ENCODE data around the gene LRMDA. TPM values are rescaled to one million over a fixed set of nuclear protein-coding genes. Genes with fewer than 3 reads are reported as not detected.
"Not testable (repeated sequence)": the region's sequence is repeated elsewhere in the genome, so short reads cannot be mapped to it uniquely, and the experiment has no call there.

The LRMDA gene
- total RNA-seq, 1 donor from 2014 or later: 7.3 TPM

GRCh38 chr10:75621003-75621402, 189.6 kb downstream of the LRMDA start:
- not testable (repeated sequence) for H3K27me3 ChIP-seq (ENCODE audit: control insufficient read depth in 3 of 3, insufficient read depth in 3 of 3, low read length in 3 of 3); H3K9me3 ChIP-seq (ENCODE audit: control insufficient read depth in 3 of 3, low read length in 3 of 3); H3K36me3 ChIP-seq (ENCODE audit: control insufficient read depth in 3 of 3, insufficient read depth in 3 of 3, low read length in 3 of 3); H3K27ac ChIP-seq (ENCODE audit: low read depth, low read length); H3K4me1 ChIP-seq (ENCODE audit: control insufficient read depth in 3 of 3, insufficient read depth in 3 of 3, low read length in 3 of 3); H3K4me3 ChIP-seq (ENCODE audit: low read length in 3 of 3); H3K9ac ChIP-seq (ENCODE audit: low read depth in 1 of 3, low read length in 3 of 3)

GRCh38 chr10:75622503-75622902, 191.1 kb downstream of the LRMDA start:
- H3K4me1 ChIP-seq (ENCODE audit: control insufficient read depth in 3 of 3, insufficient read depth in 3 of 3, low read length in 3 of 3): no peaks in the 10 kb centered on the region
- H3K27ac ChIP-seq (ENCODE audit: low read depth, low read length): no peak overlapping the region
- no peak overlapping the region for H3K9ac ChIP-seq (ENCODE audit: low read depth in 1 of 3, low read length in 3 of 3)
- no peaks in the 10 kb centered on the region for H3K9me3 ChIP-seq (ENCODE audit: control insufficient read depth in 3 of 3, low read length in 3 of 3)
- no peak overlapping the region for H3K4me3 ChIP-seq (ENCODE audit: low read length in 3 of 3)
- H3K27me3 ChIP-seq (ENCODE audit: control insufficient read depth in 3 of 3, insufficient read depth in 3 of 3, low read length in 3 of 3): peaks cover 0 to 2% (median 0%) of the 10 kb centered on the region in 3 donors
- H3K36me3 ChIP-seq (ENCODE audit: control insufficient read depth in 3 of 3, insufficient read depth in 3 of 3, low read length in 3 of 3): no peaks in the 10 kb centered on the region

GRCh38 chr10:75623310-75624093, 192.1 kb downstream of the LRMDA start:
- no peak overlapping the region for H3K4me3 ChIP-seq (ENCODE audit: low read length in 3 of 3)
- no peak overlapping the region for H3K27ac ChIP-seq (ENCODE audit: low read depth, low read length)
- peaks cover 0 to 2% (median 0%) of the 10 kb centered on the region in 3 donors for H3K27me3 ChIP-seq (ENCODE audit: control insufficient read depth in 3 of 3, insufficient read depth in 3 of 3, low read length in 3 of 3)
- H3K36me3 ChIP-seq (ENCODE audit: control insufficient read depth in 3 of 3, insufficient read depth in 3 of 3, low read length in 3 of 3): no peaks in the 10 kb centered on the region
- no peaks in the 10 kb centered on the region for H3K9me3 ChIP-seq (ENCODE audit: control insufficient read depth in 3 of 3, low read length in 3 of 3)
- H3K9ac ChIP-seq (ENCODE audit: low read depth in 1 of 3, low read length in 3 of 3): no peak overlapping the region
- H3K4me1 ChIP-seq (ENCODE audit: control insufficient read depth in 3 of 3, insufficient read depth in 3 of 3, low read length in 3 of 3): no peaks in the 10 kb centered on the region

- no peaks in the 10 kb centered on the region for H3K9me3 ChIP-seq (ENCODE audit: control insufficient read depth in 3 of 3, low read length in 3 of 3)
- H3K4me3 ChIP-seq (ENCODE audit: low read length in 3 of 3): no peak overlapping the region
- no peaks in the 10 kb centered on the region for H3K36me3 ChIP-seq (ENCODE audit: control insufficient read depth in 3 of 3, insufficient read depth in 3 of 3, low read length in 3 of 3)
- H3K4me1 ChIP-seq (ENCODE audit: control insufficient read depth in 3 of 3, insufficient read depth in 3 of 3, low read length in 3 of 3): no peaks in the 10 kb centered on the region
- peaks cover 0 to 2% (median 0%) of the 10 kb centered on the region in 3 donors for H3K27me3 ChIP-seq (ENCODE audit: control insufficient read depth in 3 of 3, insufficient read depth in 3 of 3, low read length in 3 of 3)
- no peak overlapping the region for H3K27ac ChIP-seq (ENCODE audit: low read depth, low read length)
- no peak overlapping the region for H3K9ac ChIP-seq (ENCODE audit: low read depth in 1 of 3, low read length in 3 of 3)
Measured at GRCh38 chr10:75624638-75625037, 193.2 kb downstream of the LRMDA start.

- Histone ChIP-seq H3K4me3 (ENCODE audit: low read length in 3 of 3) (no peak overlapping the region), H3K27ac (ENCODE audit: low read depth, low read length) (no peak overlapping the region), H3K36me3 (ENCODE audit: control insufficient read depth in 3 of 3, insufficient read depth in 3 of 3, low read length in 3 of 3) (no peaks in the 10 kb centered on the region), H3K27me3 (ENCODE audit: control insufficient read depth in 3 of 3, insufficient read depth in 3 of 3, low read length in 3 of 3) (no peaks in the 10 kb centered on the region), H3K9me3 (ENCODE audit: control insufficient read depth in 3 of 3, low read length in 3 of 3) (no peaks in the 10 kb centered on the region), H3K9ac (ENCODE audit: low read depth in 1 of 3, low read length in 3 of 3) (no peak overlapping the region), H3K4me1 (ENCODE audit: control insufficient read depth in 3 of 3, insufficient read depth in 3 of 3, low read length in 3 of 3) (no peaks in the 10 kb centered on the region)
Measured at GRCh38 chr10:75630746-75631145, 199.3 kb downstream of the LRMDA start.

- Histone ChIP-seq H3K9me3 (ENCODE audit: control insufficient read depth in 3 of 3, low read length in 3 of 3) (no peaks in the 10 kb centered on the region), H3K36me3 (ENCODE audit: control insufficient read depth in 3 of 3, insufficient read depth in 3 of 3, low read length in 3 of 3) (no peaks in the 10 kb centered on the region), H3K4me1 (ENCODE audit: control insufficient read depth in 3 of 3, insufficient read depth in 3 of 3, low read length in 3 of 3) (no peaks in the 10 kb centered on the region), H3K27me3 (ENCODE audit: control insufficient read depth in 3 of 3, insufficient read depth in 3 of 3, low read length in 3 of 3) (no peaks in the 10 kb centered on the region), H3K27ac (ENCODE audit: low read depth, low read length) (peak overlapping the region; percentile 29), H3K9ac (ENCODE audit: low read depth in 1 of 3, low read length in 3 of 3) (no peak overlapping the region), H3K4me3 (ENCODE audit: low read length in 3 of 3) (no peak overlapping the region)
Measured at GRCh38 chr10:75632805-75633462, 201.5 kb downstream of the LRMDA start.

- H3K4me1 ChIP-seq (ENCODE audit: control insufficient read depth in 3 of 3, insufficient read depth in 3 of 3, low read length in 3 of 3): no peaks in the 10 kb centered on the region
- H3K27ac ChIP-seq (ENCODE audit: low read depth, low read length): no peak overlapping the region
- no peak overlapping the region for H3K9ac ChIP-seq (ENCODE audit: low read depth in 1 of 3, low read length in 3 of 3)
Measured at GRCh38 chr10:75633568-75633967, 202.1 kb downstream of the LRMDA start.

GRCh38 chr10:75634947-75635346, 203.5 kb downstream of the LRMDA start:
- Histone ChIP-seq H3K36me3 (ENCODE audit: control insufficient read depth in 3 of 3, insufficient read depth in 3 of 3, low read length in 3 of 3) (no peaks in the 10 kb centered on the region), H3K9me3 (ENCODE audit: control insufficient read depth in 3 of 3, low read length in 3 of 3) (no peaks in the 10 kb centered on the region), H3K4me1 (ENCODE audit: control insufficient read depth in 3 of 3, insufficient read depth in 3 of 3, low read length in 3 of 3) (no peaks in the 10 kb centered on the region), H3K4me3 (ENCODE audit: low read length in 3 of 3) (no peak overlapping the region), H3K27me3 (ENCODE audit: control insufficient read depth in 3 of 3, insufficient read depth in 3 of 3, low read length in 3 of 3) (peaks cover 0 to 3% (median 0%) of the 10 kb centered on the region in 3 donors), H3K27ac (ENCODE audit: low read depth, low read length) (no peak overlapping the region), H3K9ac (ENCODE audit: low read depth in 1 of 3, low read length in 3 of 3) (no peak overlapping the region)

More at GRCh38 chr10:75633568-75633967, 202.1 kb downstream of the LRMDA start:
- no peaks in the 10 kb centered on the region for H3K27me3 ChIP-seq (ENCODE audit: control insufficient read depth in 3 of 3, insufficient read depth in 3 of 3, low read length in 3 of 3)
- no peak overlapping the region for H3K4me3 ChIP-seq (ENCODE audit: low read length in 3 of 3)
- no peaks in the 10 kb centered on the region for H3K9me3 ChIP-seq (ENCODE audit: control insufficient read depth in 3 of 3, low read length in 3 of 3)
- H3K36me3 ChIP-seq (ENCODE audit: control insufficient read depth in 3 of 3, insufficient read depth in 3 of 3, low read length in 3 of 3): no peaks in the 10 kb centered on the region

GRCh38 chr10:75638752-75639151, 207.3 kb downstream of the LRMDA start:
- Histone ChIP-seq H3K27me3 (ENCODE audit: control insufficient read depth in 3 of 3, insufficient read depth in 3 of 3, low read length in 3 of 3) (peaks cover 0 to 5% (median 5%) of the 10 kb centered on the region in 3 donors), H3K9me3 (ENCODE audit: control insufficient read depth in 3 of 3, low read length in 3 of 3) (no peaks in the 10 kb centered on the region), H3K9ac (ENCODE audit: low read depth in 1 of 3, low read length in 3 of 3) (no peak overlapping the region), H3K27ac (ENCODE audit: low read depth, low read length) (no peak overlapping the region), H3K36me3 (ENCODE audit: control insufficient read depth in 3 of 3, insufficient read depth in 3 of 3, low read length in 3 of 3) (no peaks in the 10 kb centered on the region), H3K4me1 (ENCODE audit: control insufficient read depth in 3 of 3, insufficient read depth in 3 of 3, low read length in 3 of 3) (no peaks in the 10 kb centered on the region), H3K4me3 (ENCODE audit: low read length in 3 of 3) (no peak overlapping the region)

- no peak overlapping the region for H3K9ac ChIP-seq (ENCODE audit: low read depth in 1 of 3, low read length in 3 of 3)
- no peaks in the 10 kb centered on the region for H3K36me3 ChIP-seq (ENCODE audit: control insufficient read depth in 3 of 3, insufficient read depth in 3 of 3, low read length in 3 of 3)
Measured at GRCh38 chr10:75639736-75640135, 208.3 kb downstream of the LRMDA start.

More at GRCh38 chr10:75639736-75640135, 208.3 kb downstream of the LRMDA start:
- Histone ChIP-seq H3K4me3 (ENCODE audit: low read length in 3 of 3) (no peak overlapping the region), H3K9me3 (ENCODE audit: control insufficient read depth in 3 of 3, low read length in 3 of 3) (no peaks in the 10 kb centered on the region), H3K4me1 (ENCODE audit: control insufficient read depth in 3 of 3, insufficient read depth in 3 of 3, low read length in 3 of 3) (no peaks in the 10 kb centered on the region), H3K27ac (ENCODE audit: low read depth, low read length) (no peak overlapping the region), H3K27me3 (ENCODE audit: control insufficient read depth in 3 of 3, insufficient read depth in 3 of 3, low read length in 3 of 3) (peaks cover 0 to 5% (median 5%) of the 10 kb centered on the region in 3 donors)
